Measurements from ENCODE around the gene AK3. TPM values are rescaled to one million over a fixed set of nuclear protein-coding genes. Genes with fewer than 3 reads are reported as not detected.

AK3 gene
- total RNA-seq, 4 donors from 2014 or later, result 57.9 to 129 (median 78.4) TPM

GRCh38 chr9:4769321-4770080, 28.5 kb upstream of the AK3 start:
- no peaks in the 10 kb centered on the region for H3K4me1 ChIP-seq
- H3K36me3 ChIP-seq, result no peaks in the 10 kb centered on the region
- no peak overlapping the region for H3K4me3 ChIP-seq
- no peak overlapping the region for H3K27ac ChIP-seq
- no peaks in the 10 kb centered on the region for H3K9me3 ChIP-seq
- TF ChIP-seq CTCF (IDR thresholded peaks at IDR 0.05) (no peak), POLR2A (IDR thresholded peaks at IDR 0.05) (no peak)
- intact Hi-C loops (cut with DNase I; ENCODE audit: low total_unique reads), result loop anchor here (10.0 kb wide), 1 partner anchor 825 kb away; no protein-coding TSS in a partner anchor
- no peaks in the 10 kb centered on the region for H3K27me3 ChIP-seq
- DNase-seq, result no peak

DNA sequence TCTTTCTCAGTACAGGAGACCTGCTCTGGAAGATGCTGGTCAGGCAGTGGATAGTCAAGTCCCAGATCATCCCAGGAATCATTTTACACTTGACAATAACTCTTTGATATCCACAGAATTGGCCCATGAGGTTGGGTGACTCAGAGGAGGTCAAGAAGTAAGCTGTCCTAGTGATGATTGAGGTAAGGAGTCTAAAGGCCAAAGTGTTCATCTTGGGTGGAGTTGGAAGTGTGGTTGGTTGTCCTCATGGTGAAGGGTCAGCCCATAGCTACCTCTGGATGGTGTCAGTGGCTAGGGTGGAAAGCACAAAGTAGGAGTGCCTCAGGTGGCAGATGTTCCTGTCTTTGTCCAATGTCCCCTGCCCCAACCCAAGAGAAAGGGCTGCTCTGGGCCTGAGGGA, 27.7 kb upstream of the AK3 start:
- intact Hi-C loops (cut with DNase I; ENCODE audit: low total_unique reads), result loop anchor here (10.0 kb wide), 1 partner anchor 826 kb away; no protein-coding TSS in a partner anchor
- H3K9me3 ChIP-seq, result no peaks in the 10 kb centered on the region
- no peak for TF ChIP-seq POLR2A (IDR thresholded peaks at IDR 0.05)
- TF ChIP-seq CTCF (IDR thresholded peaks at IDR 0.05), result no peak
- H3K4me3 ChIP-seq, result no peak overlapping the region
- H3K27me3 ChIP-seq, result no peaks in the 10 kb centered on the region
- no peaks in the 10 kb centered on the region for H3K4me1 ChIP-seq
- no peak for DNase-seq
- no peaks in the 10 kb centered on the region for H3K36me3 ChIP-seq
- H3K27ac ChIP-seq, result no peak overlapping the region

GRCh38 chr9:4764033-4764432, 23.0 kb upstream of the AK3 start:
- no peak for DNase-seq
- no peaks in the 10 kb centered on the region for H3K4me1 ChIP-seq
- no peaks in the 10 kb centered on the region for H3K27me3 ChIP-seq
- H3K4me3 ChIP-seq, result no peak overlapping the region
- no peak overlapping the region for H3K27ac ChIP-seq
- TF ChIP-seq POLR2A (IDR thresholded peaks at IDR 0.05) (no peak), CTCF (IDR thresholded peaks at IDR 0.05) (no peak)
- no peaks in the 10 kb centered on the region for H3K36me3 ChIP-seq
- intact Hi-C loops (cut with DNase I; ENCODE audit: low total_unique reads), result loop anchor here (10.0 kb wide), 1 partner anchor 831 kb away; no protein-coding TSS in a partner anchor
- H3K9me3 ChIP-seq, result no peaks in the 10 kb centered on the region

DNA sequence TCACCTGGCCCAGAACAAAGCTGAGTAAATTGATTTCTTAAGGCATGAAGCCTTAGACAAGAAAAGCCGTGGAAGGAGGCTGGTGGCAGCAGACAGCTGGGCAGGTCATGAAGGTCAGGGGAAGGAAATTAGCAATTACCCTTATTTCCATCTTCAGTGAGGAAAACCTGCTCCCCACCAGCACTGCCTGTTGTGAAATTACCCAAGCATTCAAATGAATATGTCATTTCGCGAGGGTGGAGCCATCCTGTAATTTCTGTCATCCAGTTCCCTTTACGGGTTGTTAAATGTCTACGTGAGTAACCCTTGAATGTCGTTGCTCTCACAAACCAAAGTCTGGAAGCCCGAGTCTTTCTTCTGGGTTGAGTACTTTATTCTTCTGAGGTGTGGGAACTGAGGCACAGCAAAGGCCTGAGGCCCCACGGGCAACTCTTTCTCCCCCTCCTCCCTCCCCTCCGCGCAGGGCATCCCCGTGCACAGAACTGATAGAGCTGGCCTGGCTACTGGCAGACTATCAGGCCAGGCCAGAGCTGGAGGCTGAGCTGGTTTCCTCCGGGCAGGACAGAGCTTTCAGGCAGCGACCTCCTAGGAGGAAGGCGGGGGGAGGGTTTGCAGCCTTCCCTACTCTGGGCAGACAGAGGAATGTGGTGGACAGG, 22.0 kb upstream of the AK3 start:
- intact Hi-C loops (cut with DNase I; ENCODE audit: low total_unique reads), result loop anchor here (10.0 kb wide), 1 partner anchor 832 kb away; no protein-coding TSS in a partner anchor
- no peaks in the 10 kb centered on the region for H3K27me3 ChIP-seq
- DNase-seq, result peak in 1 of 2 donors; percentile 43
- no peaks in the 10 kb centered on the region for H3K4me1 ChIP-seq
- H3K27ac ChIP-seq, result peak overlapping the region; percentile 16 to 42
- TF ChIP-seq CTCF (IDR thresholded peaks at IDR 0.05) (no peak), POLR2A (IDR thresholded peaks at IDR 0.05) (no peak)
- no peaks in the 10 kb centered on the region for H3K9me3 ChIP-seq
- H3K4me3 ChIP-seq, result no peak overlapping the region
- no peaks in the 10 kb centered on the region for H3K36me3 ChIP-seq
